NAMALWA (cell line): ENCODE results near the gene PRKCH.
"Not testable (repeated sequence)": the region's sequence is repeated elsewhere in the genome, so short reads cannot be mapped to it uniquely, and the experiment has no call there.

Experiments used
- DNase-seq: peaks from one replicate; pipeline ENCODE4 v3.0.0-alpha.2; 2015; ENCODE audit warnings: low spot score

The PRKCH gene

GRCh38 chr14:61308198-61308597, 13.2 kb upstream of the PRKCH start:
- no peak for DNase-seq

DNA sequence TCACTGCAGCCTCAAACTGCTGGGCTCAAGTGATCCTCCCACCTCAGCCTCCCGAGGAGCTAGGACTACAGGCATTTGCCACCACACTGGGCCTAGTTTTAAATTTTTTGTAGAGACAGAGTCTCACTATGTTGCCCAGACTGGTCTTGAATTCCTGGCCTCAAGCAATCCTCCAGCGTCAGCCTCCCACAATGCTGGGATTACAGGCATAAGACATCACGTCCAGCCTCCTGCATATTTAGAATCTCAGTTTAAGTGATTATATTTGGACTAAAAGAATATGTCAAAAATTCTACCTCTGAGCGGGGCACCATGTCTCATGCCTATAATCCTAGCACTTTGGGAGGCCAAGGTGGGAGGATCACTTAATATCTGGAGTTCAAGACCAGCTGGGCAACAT, 12.7 kb upstream of the PRKCH start:
- DNase-seq = not testable (repeated sequence)

DNA sequence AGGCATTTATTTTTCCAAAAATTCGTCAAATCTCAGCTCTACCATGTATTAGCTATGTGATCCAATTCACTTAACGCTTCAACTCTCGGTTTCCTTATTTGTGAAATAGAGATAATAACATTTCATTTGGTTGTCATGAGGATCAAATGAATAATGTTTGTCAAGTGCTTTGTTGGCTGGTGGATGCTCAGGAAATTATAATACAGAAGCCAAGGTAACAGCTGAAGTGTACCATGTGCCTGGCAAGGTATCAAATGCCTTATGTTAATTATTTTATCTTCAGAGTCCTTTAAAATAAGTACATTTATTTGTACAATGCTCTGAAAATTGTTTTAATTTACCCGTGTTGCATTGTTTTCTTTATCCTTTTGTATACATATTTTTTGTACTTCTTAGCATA, 6.1 kb upstream of the PRKCH start:
- no peak for DNase-seq

- no peak for DNase-seq
Observed at GRCh38 chr14:61319086-61319485, 2.3 kb upstream of the PRKCH start.

DNA sequence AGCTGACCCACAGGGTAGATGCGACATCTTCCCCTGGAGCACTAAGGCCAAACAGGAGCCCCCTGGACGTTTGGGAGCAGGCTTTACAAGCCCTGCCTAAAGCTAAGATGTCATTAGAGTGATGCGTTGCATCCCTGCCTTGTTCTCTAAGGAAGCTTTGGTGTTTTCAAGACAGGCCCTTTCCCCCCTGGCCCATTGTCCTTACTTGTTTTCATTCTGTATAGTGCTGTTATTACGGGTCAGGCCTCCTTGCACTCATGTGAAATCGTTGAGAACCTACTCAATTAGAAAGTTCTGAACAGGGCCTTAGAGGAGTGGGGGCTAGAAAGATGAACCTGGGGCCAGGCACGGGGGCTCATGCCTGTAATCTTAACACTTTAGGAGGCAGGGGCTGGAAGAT, 1.7 kb upstream of the PRKCH start:
- no peak for DNase-seq

DNA sequence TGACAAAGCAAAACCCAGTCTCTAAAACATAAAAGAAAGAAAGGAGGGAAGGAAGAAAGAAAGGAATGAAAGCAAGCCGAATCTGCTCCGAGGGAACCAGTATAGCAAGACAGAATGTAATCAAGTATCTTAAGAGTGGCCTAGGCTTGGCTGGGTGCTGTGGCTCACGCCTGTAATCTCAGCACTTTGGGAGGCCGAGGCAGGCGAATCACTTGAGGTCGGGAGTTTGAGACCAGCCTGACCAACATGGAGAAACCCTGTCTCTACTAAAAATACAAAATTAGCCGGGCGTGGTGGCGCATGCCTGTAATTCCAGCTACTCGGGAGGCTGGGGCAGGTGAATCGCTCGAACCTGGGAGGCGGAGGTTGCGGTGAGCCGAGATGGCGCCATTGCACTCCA, 1.2 kb upstream of the PRKCH start:
- not testable (repeated sequence) for DNase-seq

DNA sequence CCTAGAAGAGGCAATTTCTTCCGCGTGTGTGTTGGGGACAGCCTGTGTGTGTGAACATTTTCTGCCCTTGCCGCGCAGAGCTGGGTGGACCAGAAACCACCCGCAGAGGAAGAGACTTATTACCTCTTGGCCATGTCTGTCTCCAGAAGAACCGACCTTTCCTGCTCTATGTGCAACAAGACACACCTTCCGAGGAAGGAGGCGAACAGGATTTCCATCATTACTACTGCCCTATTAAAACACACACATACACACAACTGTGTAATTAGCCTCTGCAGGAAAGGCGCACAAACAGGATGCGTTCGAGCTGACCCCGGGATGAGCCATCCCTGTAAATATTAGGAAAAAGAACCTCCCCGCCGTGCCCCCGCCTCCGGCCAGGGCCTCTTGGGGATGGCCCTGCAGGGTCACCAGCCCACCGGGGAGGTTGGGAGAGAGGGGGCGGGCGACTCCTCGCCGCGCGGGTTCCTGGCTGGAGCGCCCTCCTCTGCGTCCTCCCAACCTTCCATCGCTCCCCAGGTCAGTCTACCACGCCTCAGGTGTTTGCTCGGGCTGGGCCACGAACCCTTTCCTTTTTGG, 484 bp upstream of the PRKCH start:
- DNase-seq = no peak

GRCh38 chr14:61322011-61322798, 826 bp downstream of the PRKCH start:
- no peak for DNase-seq

DNA sequence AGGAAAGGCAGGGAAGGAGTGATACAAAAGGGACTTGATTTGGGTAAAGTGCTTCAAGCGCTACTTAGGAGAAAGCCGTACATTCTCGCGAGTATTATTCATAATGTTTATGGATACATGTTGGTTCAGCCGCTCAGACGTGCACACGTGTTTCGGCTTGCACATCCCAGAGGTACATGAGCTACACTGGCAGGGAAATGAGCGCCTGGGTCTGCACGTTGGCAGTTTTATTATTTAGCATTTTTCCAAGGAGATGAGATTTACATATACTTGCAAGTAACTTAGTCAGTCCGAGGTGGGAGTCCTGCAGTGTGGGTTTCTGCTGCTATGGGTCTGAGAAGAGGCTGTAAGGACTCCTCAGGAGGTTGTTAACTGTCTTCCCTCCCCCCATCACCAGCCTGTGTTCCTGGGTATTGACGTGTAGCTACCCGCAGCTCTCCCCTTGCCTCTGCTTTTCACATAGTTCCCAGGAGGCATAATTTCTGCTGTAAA, 1.5 kb downstream of the PRKCH start:
- no peak for DNase-seq

- no peak for DNase-seq
Observed at GRCh38 chr14:61323970-61324369, 2.6 kb downstream of the PRKCH start.

GRCh38 chr14:61325166-61325565, 3.8 kb downstream of the PRKCH start:
- DNase-seq = no peak

DNA sequence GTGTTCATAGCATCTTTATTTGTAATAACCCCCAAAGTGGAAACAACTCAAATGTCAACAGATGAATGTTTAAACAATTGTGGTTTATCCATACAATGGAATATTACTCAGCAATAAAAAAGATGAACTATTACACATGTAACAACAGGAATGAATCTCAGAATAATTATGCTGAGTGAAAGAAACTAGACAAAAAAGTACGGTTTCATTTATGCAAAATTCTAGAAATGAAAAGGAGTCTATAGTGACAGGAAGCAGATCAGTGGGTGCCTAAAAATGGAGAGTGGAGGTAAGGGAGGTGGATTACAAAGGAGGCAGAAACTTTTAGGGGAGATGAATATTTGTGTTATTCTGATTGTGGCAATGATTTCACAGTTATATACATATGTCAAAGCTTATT, 4.8 kb downstream of the PRKCH start:
- DNase-seq = no peak

DNA sequence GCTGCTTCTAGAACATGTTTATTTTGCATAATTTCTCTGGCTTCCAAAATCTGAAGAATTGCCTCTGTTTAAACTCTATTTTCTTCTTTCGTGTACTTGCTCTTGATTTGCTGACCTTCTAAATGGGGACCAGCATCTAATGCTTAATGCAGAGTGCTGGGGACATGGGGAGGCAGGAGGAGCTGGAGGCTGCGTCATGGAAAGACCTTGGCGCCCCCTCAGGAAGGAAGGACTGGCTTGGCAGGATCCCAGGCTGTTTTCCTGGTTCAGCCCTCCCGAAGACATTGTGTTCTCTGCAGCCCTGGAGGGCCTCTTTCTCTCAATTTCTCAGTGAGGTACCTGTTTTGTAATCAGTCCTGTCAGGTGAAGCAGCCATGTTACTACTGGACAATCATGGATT, 5.5 kb downstream of the PRKCH start:
- DNase-seq = no peak

- no peak for DNase-seq
Observed at GRCh38 chr14:61328626-61329262, 7.4 kb downstream of the PRKCH start.

DNA sequence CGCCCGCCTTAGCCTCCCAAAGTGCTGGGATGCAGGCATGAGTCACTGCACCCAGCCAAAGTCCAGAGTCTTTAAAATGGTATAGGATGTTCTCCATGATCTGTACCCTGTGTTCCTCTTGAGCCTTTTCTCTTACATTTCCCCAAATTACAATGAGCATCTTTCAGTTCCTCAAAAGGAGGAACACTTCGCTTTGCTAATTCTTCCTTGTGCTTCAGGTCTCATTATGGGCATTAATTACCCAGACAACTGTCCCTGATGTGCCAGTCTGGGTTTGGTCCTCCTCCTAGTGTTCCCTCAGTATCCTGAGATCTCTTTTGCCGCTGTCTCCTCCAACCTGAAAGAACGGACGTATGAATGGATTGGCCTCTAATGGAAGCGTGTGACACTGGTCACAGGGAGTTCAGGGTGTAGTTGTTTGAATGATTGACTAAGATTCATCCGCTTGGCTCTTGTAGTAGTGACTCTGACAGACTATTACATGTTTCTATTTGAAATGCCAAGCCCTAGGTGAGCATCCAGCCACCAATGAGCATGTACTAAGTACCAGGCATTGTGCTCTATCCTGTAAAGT, 8.2 kb downstream of the PRKCH start:
- no peak for DNase-seq

GRCh38 chr14:61330511-61330910, 9.1 kb downstream of the PRKCH start:
- no peak for DNase-seq

DNA sequence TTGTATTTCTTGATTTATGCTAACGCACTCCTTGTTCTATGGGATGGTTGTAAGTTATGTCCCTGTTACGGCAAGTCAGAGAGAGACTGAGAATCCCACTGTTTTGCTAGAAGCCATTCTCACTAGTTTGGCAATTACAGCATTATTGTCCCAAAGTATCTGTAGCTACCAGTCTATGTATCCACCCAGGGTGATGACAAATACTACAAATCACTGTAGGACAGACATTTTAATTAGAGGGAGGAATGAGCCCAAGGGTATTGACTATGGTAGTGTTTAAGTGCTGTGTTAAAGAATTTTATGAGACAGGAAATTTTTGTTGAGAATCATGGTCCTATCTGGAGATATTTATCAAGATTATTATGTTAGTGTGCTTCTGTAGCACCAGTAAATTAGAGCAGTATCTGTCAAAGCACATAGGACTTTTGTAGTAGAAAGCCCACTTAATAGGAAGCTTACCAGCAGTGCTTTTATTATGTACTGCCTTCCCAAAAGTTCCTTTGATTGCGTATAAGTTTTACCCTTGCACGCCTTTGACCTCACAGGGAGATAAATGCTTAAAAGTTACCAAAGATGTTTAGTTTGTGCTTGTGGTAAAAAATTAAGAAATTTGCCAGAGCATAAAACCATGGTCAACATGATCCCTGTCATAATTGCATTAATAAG, 10.7 kb downstream of the PRKCH start:
- DNase-seq = no peak

DNA sequence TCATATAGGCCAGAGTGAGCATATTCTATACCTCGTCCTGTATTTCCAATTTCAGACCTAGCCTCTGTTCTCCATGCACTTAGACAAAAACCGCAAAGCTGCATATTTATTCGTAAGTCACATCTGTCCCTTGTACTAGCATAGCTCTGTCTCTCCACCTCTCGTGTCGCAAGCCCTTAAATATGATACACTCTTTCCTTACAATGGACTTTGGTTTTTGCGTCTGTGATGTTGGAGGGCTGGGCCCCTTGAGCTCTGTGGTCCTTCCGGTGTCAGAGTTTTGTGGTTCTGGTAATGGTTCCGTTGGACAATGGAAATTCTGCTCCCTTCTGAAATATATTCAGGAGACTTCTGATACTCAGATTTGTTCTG, 11.3 kb downstream of the PRKCH start:
- no peak for DNase-seq

- DNase-seq = no peak
Observed at GRCh38 chr14:61333087-61333486, 11.7 kb downstream of the PRKCH start.

GRCh38 chr14:61334197-61334701, 12.9 kb downstream of the PRKCH start:
- DNase-seq = no peak

DNA sequence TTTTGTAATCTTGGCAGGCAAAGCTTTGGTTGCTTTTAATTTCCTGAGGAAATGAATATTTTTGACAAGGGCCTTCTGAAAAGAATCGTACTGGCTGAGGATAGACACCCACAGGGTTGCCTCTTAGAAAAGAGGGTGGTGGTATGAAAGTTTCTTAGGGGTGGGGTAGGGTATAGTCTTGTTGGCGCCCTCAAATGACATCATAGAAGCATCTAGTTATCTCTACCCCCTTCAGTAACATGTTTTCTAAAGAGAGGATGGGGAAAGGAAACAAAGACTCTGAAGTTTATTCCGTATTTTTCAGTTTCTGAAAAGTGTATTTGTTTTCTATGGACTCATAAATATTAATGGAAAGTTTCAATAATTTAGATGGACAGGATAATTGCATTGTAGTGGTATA, 13.7 kb downstream of the PRKCH start:
- DNase-seq = no peak

- DNase-seq = no peak
Observed at GRCh38 chr14:61335671-61336275, 14.4 kb downstream of the PRKCH start.
